Breast epithelium (tissue), 3 donors: Measurements from ENCODE around the gene ASCC2.

ENCODE experiments used
- POLR2A ChIP-seq: fragments of 450-650 bp; IDR thresholded peaks from one replicate; pipeline ENCODE4 v1.6.1; 2016; ENCODE audit warnings: antibody characterized with exemption, mild to moderate bottlenecking, moderate library complexity
- POLR2AphosphoS5 ChIP-seq, 3 donors: sonication (generic); formaldehyde crosslinking; IDR thresholded peaks; one replicate each; pipeline ENCODE4 v1.6.1; 2017; ENCODE audit warnings: antibody characterized with exemption in 3 of 3
- TF ChIP-seq, protein P1 (sequence below), 3 donors: fragments of 450-650 bp; IDR thresholded peaks; one replicate each; pipeline ENCODE4 v1.5.1; 2016 to 2017; ENCODE audit warnings: antibody characterized with exemption in 3 of 3, mild to moderate bottlenecking in 3 of 3, moderate library complexity in 3 of 3

DNA sequence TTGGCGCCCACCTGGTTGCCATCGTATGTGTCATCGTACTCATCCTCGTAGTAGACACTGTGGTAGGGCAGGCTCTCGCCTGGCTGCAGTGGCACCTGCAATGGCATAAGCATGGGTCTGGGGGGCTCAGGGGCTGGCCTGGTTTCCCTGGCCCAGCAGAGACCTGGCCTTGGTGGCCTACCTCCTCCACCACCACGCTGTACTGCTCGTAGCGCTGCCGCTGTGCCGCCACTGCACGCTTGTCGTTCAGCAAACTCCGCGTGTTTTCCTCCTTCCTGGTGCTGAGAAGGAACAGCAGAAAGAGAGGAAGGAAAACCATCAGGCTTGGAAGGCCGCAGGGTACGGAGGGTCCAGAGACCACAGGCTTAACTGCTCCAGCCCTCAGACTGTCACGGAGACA, 44.7 kb downstream of the ASCC2 start:
- TF ChIP-seq, protein P1, sequence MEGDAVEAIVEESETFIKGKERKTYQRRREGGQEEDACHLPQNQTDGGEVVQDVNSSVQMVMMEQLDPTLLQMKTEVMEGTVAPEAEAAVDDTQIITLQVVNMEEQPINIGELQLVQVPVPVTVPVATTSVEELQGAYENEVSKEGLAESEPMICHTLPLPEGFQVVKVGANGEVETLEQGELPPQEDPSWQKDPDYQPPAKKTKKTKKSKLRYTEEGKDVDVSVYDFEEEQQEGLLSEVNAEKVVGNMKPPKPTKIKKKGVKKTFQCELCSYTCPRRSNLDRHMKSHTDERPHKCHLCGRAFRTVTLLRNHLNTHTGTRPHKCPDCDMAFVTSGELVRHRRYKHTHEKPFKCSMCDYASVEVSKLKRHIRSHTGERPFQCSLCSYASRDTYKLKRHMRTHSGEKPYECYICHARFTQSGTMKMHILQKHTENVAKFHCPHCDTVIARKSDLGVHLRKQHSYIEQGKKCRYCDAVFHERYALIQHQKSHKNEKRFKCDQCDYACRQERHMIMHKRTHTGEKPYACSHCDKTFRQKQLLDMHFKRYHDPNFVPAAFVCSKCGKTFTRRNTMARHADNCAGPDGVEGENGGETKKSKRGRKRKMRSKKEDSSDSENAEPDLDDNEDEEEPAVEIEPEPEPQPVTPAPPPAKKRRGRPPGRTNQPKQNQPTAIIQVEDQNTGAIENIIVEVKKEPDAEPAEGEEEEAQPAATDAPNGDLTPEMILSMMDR (IDR thresholded peaks at IDR 0.05), result no peak
- no peak for TF ChIP-seq POLR2AphosphoS5 (IDR thresholded peaks at IDR 0.05)
- TF ChIP-seq POLR2A, result no peak
